ENCODE measurements around the gene OBP2B. TPM values are rescaled to one million over a fixed set of nuclear protein-coding genes. Genes with fewer than 3 reads are reported as not detected.
"Not testable (repeated sequence)": the region's sequence is repeated elsewhere in the genome, so short reads cannot be mapped to it uniquely, and the experiment has no call there.

Gene OBP2B
- total and polyA plus RNA-seq, 9 donors = not detected

DNA sequence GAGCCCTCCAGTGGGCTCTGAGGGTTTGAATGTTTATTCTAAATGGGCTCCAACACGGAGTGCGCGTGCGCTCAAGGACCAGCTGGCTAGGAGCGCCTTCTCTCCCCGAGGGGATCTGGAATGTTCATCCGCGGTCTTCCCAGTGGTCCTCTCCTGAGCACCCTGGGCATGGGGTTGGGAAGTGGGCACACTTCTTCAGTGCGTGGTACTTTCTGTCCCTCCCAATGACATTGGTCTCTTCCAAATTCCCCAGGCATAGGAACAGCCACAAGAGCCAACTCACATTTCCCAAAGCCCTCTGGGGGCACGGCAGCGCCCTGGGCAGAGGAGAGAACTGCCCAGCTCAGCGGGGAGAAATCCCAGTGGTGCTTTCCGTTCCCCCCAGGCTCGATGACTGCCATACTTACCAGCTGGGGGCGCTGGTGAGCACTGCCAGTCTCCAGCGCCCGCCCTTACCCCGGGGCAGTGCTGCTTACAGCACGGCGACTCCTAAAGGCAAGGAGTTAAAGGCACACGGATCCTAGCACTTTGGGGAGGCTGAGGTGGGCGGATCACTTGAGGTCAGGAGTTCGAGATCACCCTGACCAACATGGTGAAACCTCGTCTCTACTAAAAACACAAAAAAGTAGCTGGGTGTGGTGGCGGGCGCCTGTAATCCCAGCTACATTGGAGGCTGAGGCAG is 29.9 kb upstream of the OBP2B start:
- WGBS (ENCODE audit: insufficient coverage) = 8% methylated on average over 18 of the region's 26 CpGs
- Histone ChIP-seq H3K9me3 (replicated peaks; ENCODE audit: control insufficient read depth, low read depth, low read length) (no peaks in the 10 kb centered on the region), H3K4me1 (ENCODE audit: control insufficient read depth, insufficient read depth, low read length) (peaks cover 27% of the 10 kb centered on the region), H3K4me3 (ENCODE audit: low read length) (peak overlapping the region; percentile 28), H3K27ac (ENCODE audit: low read length) (peak overlapping the region; percentile 77), H3K27me3 (ENCODE audit: control insufficient read depth, insufficient read depth, low read length) (peaks cover 4% of the 10 kb centered on the region), H3K36me3 (ENCODE audit: control insufficient read depth, insufficient read depth, low read length) (no peaks in the 10 kb centered on the region)
- DNase-seq = peak; percentile 67

DNA sequence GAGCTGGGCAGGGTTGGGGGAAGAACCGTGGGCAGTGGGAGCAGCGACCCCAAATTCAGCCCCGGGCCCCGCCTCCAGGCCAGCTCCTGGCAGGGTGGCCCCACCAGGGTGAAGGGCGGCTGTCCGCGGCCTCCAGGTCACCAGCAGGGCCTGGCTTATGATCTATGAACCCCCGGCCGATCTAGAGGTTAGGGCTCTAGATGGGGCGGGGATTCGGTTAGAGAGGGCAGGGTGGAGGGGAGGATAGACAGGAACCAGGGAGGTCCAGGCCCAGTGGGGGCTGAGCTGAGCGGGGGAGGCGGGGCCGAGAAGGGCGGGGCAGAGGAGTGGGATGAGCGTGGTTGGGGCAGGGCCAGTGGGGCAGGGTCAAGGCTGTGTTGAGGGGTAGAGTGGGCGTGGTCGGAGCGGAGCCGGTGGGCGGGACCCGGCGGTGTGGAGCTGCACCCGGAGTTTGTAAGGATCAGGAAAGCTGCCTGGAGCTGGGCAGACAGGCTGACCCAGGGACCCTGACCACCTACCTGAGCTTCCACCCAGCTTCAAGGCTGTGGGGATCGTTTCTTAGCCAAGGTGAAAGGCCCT is 29.3 kb upstream of the OBP2B start:
- Histone ChIP-seq H3K9me3 (replicated peaks; ENCODE audit: control insufficient read depth, low read depth, low read length) (no peaks in the 10 kb centered on the region), H3K36me3 (ENCODE audit: control insufficient read depth, insufficient read depth, low read length) (no peaks in the 10 kb centered on the region), H3K27ac (ENCODE audit: low read length) (peak overlapping the region; percentile 94), H3K4me3 (ENCODE audit: low read length) (peak overlapping the region; percentile 28), H3K27me3 (ENCODE audit: control insufficient read depth, insufficient read depth, low read length) (peaks cover 4% of the 10 kb centered on the region), H3K4me1 (ENCODE audit: control insufficient read depth, insufficient read depth, low read length) (peaks cover 27% of the 10 kb centered on the region)
- WGBS (ENCODE audit: insufficient coverage) = 9% methylated on average over 22 of the region's 25 CpGs
- DNase-seq = peak; percentile 90

DNA sequence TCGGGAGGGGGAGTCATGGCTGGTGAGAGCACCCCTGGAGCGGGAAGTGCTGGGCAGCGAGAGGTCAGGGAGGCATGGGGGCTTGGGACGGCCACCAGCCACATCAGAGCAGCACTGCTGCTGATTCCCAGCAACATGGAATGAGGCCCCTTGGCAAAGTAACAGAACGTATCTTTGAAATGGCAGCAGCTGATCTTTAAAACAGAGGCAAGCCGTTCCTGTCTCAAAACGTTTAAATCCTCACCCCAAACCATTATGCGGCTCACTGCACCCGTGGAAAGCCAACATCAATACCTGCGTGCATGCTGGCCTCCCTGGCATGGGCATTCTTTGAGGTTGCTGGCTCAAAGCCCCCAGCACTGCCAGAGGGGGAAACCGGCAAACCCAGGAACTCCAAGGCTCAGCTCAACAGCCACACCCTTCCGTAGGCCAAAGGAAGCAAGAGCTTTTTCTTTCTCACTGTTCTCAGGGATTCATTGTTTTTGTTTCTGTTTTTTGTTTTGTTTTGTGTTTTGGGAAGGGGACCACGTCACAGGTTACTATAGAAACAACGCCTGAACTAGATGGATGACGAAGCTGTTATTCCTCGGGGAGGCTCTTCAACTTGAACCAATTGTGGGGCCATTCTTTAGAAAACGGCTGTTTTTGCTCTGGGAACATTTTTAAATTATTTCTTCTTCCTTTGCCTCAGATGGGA is 28.1 kb upstream of the OBP2B start:
- peak overlapping the region; percentile 94 for H3K27ac ChIP-seq (ENCODE audit: low read length)
- DNase-seq = peak; percentile 96
- peaks cover 4% of the 10 kb centered on the region for H3K27me3 ChIP-seq (ENCODE audit: control insufficient read depth, insufficient read depth, low read length)
- H3K4me3 ChIP-seq (ENCODE audit: low read length) = no peak overlapping the region
- peaks cover 27% of the 10 kb centered on the region for H3K4me1 ChIP-seq (ENCODE audit: control insufficient read depth, insufficient read depth, low read length)
- no peaks in the 10 kb centered on the region for H3K9me3 ChIP-seq (replicated peaks; ENCODE audit: control insufficient read depth, low read depth, low read length)
- no peaks in the 10 kb centered on the region for H3K36me3 ChIP-seq (ENCODE audit: control insufficient read depth, insufficient read depth, low read length)
- 25% methylated on average over 12 of the region's 17 CpGs for WGBS (ENCODE audit: insufficient coverage)

DNA sequence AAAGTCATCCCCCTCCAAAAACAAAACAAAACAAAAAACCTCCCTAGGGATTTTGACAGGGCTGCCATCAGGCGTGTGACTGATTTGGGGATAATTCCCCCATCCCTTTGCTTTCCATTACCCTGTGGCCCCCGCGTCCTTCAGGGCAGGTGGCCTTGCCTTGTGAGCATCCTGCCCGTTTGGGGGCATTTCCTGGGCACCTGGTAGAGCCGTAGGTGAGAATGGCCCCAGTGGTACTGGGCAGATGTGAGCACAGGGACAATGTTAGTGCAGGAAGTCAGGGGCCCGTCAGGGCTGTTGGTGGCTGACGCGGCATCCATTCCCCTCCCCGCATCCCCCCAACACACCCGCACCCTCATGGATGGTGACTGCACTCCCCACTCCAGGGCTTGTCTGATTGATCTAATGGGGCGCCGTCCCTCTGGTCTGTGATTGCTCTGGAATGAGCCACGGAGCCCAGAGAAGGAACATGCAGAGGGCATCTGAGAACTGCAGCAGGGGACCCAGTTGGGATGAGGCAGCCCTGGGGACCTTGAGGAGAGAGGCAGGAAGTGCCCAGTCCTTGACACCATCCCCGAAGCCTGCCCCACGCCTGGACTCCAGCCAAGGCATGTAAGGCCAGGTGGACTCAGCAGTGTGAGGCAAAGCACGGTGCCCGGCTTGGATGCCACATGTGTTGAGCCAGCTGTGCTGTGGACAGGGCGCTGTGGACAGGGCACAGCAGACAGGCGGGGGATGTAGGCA is 27.4 kb upstream of the OBP2B start:
- not testable (repeated sequence) for H3K9me3 ChIP-seq (replicated peaks; ENCODE audit: control insufficient read depth, low read depth, low read length); H3K4me3 ChIP-seq (ENCODE audit: low read length); DNase-seq; H3K27me3 ChIP-seq (ENCODE audit: control insufficient read depth, insufficient read depth, low read length); H3K36me3 ChIP-seq (ENCODE audit: control insufficient read depth, insufficient read depth, low read length)
- WGBS (ENCODE audit: insufficient coverage) = 68% methylated on average over 11 of the region's 19 CpGs
- Histone ChIP-seq H3K4me1 (ENCODE audit: control insufficient read depth, insufficient read depth, low read length) (peaks cover 27% of the 10 kb centered on the region), H3K27ac (ENCODE audit: low read length) (peak overlapping the region; percentile 94)

DNA sequence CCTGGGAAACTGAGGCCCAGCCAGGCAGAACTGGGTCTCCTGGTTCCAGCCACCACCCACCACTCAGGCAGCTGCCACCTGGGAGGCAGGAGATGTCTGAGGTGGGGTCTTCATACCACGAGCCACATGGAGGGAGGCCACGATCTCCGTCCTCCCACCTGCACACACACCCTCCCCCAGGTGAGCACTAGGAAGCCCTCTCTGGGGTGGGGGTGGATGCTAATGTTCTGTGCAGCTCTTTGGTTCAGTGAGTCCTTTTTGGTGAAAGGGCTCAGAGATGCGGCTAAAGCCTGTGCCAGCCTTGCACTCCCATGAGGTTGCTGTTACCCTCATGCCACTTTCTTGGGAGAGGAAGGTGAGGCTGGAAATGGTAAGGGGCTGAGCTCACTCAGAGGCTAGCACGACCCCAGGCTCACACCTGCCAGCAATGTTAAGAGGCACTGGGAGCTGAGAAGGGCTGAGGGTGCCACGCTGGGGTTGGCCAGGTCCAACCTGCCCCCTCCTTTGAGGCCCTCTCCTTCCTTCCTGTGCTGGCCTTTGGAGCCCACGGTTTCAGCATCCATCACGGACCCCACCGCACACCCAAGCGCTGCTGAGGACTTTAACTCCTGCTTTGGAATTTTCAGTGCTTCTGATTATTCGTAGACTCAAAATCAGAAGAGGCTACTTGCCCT is 26.6 kb upstream of the OBP2B start:
- Histone ChIP-seq H3K27ac (ENCODE audit: low read length) (no peak overlapping the region), H3K36me3 (ENCODE audit: control insufficient read depth, insufficient read depth, low read length) (no peaks in the 10 kb centered on the region), H3K27me3 (ENCODE audit: control insufficient read depth, insufficient read depth, low read length) (peaks cover 4% of the 10 kb centered on the region), H3K4me3 (ENCODE audit: low read length) (no peak overlapping the region), H3K4me1 (ENCODE audit: control insufficient read depth, insufficient read depth, low read length) (peaks cover 27% of the 10 kb centered on the region), H3K9me3 (replicated peaks; ENCODE audit: control insufficient read depth, low read depth, low read length) (no peaks in the 10 kb centered on the region)
- 83% methylated on average over 2 of the region's 11 CpGs for WGBS (ENCODE audit: insufficient coverage)
- no peak for DNase-seq

DNA sequence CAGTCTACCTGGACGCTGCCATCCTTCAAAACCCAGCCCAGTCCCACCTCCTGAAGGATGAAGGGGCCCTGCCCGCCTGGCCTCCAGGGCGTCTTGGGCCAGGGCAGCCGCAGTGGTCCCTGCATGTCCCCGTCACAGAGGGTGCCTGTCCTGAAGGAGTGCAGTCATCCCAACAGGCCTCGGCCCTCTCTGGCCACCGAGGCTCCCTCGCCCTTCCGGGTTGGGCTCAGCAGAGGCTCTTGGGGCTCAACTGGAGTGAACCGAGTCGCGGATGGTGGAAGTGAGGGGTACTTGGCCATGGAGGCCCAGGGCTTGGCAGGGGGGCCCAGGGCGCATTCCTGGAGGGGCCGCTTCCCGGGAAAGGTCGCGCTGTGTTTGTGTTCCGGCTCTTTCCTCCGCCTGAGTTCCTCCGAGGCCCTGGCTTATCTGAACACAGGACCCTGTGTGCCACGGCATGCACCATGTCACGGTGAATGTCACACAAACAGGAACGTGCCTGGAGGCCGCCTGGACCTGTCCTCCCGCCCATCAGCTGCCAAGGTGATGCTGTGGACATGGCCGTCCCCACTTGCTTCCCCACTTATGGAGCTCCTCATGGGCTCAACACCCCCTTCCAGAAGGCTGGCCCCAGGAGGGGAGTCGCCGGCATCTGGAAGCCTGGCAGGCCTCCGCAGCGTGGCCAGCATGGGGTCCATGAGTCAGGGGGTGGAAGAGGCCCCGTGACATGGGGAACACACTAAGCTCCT is 25.7 kb upstream of the OBP2B start:
- Histone ChIP-seq H3K9me3 (replicated peaks; ENCODE audit: control insufficient read depth, low read depth, low read length) (no peaks in the 10 kb centered on the region), H3K36me3 (ENCODE audit: control insufficient read depth, insufficient read depth, low read length) (no peaks in the 10 kb centered on the region), H3K27ac (ENCODE audit: low read length) (peak overlapping the region; percentile 75), H3K4me1 (ENCODE audit: control insufficient read depth, insufficient read depth, low read length) (peaks cover 27% of the 10 kb centered on the region), H3K27me3 (ENCODE audit: control insufficient read depth, insufficient read depth, low read length) (peaks cover 3% of the 10 kb centered on the region), H3K4me3 (ENCODE audit: low read length) (no peak overlapping the region)
- no peak for DNase-seq
- 92% methylated on average over 23 of the region's 31 CpGs for WGBS (ENCODE audit: insufficient coverage)

DNA sequence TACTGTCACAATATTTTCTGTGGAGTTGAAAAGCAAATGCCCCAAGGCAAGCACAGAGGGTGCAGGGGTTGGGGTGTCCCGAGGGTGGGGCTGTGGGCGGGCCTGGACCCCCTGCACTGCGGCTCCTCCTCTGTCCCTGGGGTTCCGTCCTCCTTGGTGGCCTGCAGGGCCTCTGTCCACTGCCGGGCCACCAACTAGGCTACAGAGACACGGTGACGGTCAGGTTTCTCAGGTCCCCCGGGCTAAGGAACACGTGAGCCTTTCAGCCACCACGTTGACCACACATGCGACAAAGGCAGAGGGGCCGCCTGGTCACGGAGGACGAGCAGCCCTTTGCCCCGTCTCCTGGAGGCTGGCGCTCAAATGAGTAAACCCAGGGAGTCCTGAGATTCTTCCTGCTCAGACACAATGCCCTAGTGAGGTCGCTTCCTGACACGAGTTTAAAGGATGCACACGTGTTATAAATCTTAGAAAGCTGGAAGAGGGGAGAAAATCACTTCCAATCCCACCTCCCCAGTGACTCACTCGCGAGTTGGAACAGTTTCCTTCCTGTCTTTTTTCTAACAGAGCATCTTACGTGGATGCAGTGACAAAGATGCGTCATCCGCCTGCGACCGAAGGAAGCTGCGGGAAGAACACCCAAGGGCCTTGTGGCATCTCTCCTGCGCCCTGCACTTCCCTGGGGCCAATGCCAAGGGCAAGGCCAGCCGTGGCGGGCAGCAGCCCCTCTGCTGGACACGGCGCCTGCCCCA is 24.8 kb upstream of the OBP2B start:
- Histone ChIP-seq H3K27ac (ENCODE audit: low read length) (peak overlapping the region; percentile 75), H3K36me3 (ENCODE audit: control insufficient read depth, insufficient read depth, low read length) (no peaks in the 10 kb centered on the region), H3K9me3 (replicated peaks; ENCODE audit: control insufficient read depth, low read depth, low read length) (no peaks in the 10 kb centered on the region), H3K4me3 (ENCODE audit: low read length) (no peak overlapping the region), H3K27me3 (ENCODE audit: control insufficient read depth, insufficient read depth, low read length) (no peaks in the 10 kb centered on the region), H3K4me1 (ENCODE audit: control insufficient read depth, insufficient read depth, low read length) (peaks cover 21% of the 10 kb centered on the region)
- peak; percentile 34 for DNase-seq
- 75% methylated on average over 26 of the region's 32 CpGs for WGBS (ENCODE audit: insufficient coverage)

DNA sequence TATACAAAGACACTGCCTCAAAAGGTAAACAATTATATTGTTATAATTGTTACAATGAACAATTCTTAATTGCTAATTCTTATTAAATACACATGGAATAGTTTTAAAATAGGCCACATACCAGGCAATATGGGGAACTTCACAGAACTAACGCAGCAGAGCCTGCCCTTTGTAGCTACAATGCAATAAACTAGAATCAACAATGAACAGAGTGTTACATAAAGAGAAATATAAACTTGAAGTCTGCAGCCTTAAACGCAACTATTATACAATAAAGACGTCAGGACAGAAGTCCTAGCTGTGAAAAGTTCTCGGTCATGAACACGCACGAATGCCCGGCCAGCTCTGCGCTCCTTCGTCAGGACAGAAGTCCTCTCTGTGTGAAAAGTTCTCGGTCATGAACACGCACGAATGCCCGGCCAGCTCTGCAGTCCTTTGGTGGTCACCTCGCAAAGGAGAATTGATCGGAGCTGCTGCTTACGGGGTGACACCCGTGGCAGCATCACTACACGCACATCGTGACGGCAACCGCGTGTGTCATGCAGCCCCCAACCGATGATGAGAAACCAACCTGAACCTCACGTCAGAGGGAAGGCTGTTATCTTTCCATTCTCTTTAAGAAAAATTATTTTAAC is 23.0 kb upstream of the OBP2B start:
- not testable (repeated sequence) for H3K27me3 ChIP-seq (ENCODE audit: control insufficient read depth, insufficient read depth, low read length); H3K27ac ChIP-seq (ENCODE audit: low read length); H3K4me3 ChIP-seq (ENCODE audit: low read length); H3K4me1 ChIP-seq (ENCODE audit: control insufficient read depth, insufficient read depth, low read length); DNase-seq; H3K36me3 ChIP-seq (ENCODE audit: control insufficient read depth, insufficient read depth, low read length); H3K9me3 ChIP-seq (replicated peaks; ENCODE audit: control insufficient read depth, low read depth, low read length)
- WGBS (ENCODE audit: insufficient coverage) = 83% methylated on average over 17 of the region's 24 CpGs
